NT2/D1 (cell line): ENCODE results near the gene LAMC2.

Source experiments
- DNase-seq: peaks from one replicate; pipeline ENCODE4 v3.0.0-alpha.2; 2011; ENCODE audit warnings: low read depth, low spot score
- H3K27me3 ChIP-seq: 2 replicates; pipeline ENCODE4 v1.6.0; 2011; ENCODE audit warnings: mild to moderate bottlenecking; ENCODE audit not compliant: insufficient read length, insufficient read depth
- H3K36me3 ChIP-seq: 2 replicates; pipeline ENCODE4 v1.6.1; 2011; ENCODE audit warnings: mild to moderate bottlenecking, low read length, mixed read lengths; ENCODE audit not compliant: insufficient read depth, insufficient read length
- H3K4me1 ChIP-seq: 2 replicates; pipeline ENCODE4 v1.5.1; 2011; ENCODE audit not compliant: insufficient read depth, insufficient read length
- H3K4me3 ChIP-seq: 2 replicates; pipeline ENCODE4 v1.5.1; 2011; ENCODE audit warnings: low read depth; ENCODE audit not compliant: insufficient read length
- H3K9ac ChIP-seq: 2 replicates; pipeline ENCODE4 v1.6.0; 2011; ENCODE audit warnings: low read depth; ENCODE audit not compliant: insufficient read length
- H3K9me3 ChIP-seq: 2 replicates; pipeline ENCODE4 v1.5.1; 2011; ENCODE audit warnings: mild to moderate bottlenecking, low read length; ENCODE audit not compliant: insufficient read depth
- SUZ12 ChIP-seq: IDR thresholded peaks from 2 replicates; pipeline ENCODE4 v1.6.1; 2011; ENCODE audit not compliant: insufficient read length, insufficient read depth; ENCODE audit errors: extremely low read depth
- YY1 ChIP-seq: IDR thresholded peaks from 2 replicates; pipeline ENCODE4 v1.6.1; 2011; ENCODE audit not compliant: insufficient read length, insufficient read depth
- ZNF274 ChIP-seq: IDR thresholded peaks from 2 replicates; pipeline ENCODE4 v1.6.1; 2011; ENCODE audit warnings: mild to moderate bottlenecking, low read depth, low read length

The LAMC2 gene

GRCh38 chr1:183185941-183186490, at the start of gene LAMC2:
TSS of gene LAMC2 (plus strand) at chr1:183186264. CDS start at chr1:183186353, 89 bp downstream.
- peak; percentile 72 for DNase-seq
- H3K4me1 ChIP-seq = no peaks in the 10 kb centered on the region
- no peaks in the 10 kb centered on the region for H3K36me3 ChIP-seq
- H3K4me3 ChIP-seq = peak within 1 kb of the TSS; percentile 49
- peak within 1 kb of the TSS; percentile 79 for H3K9ac ChIP-seq
- peaks cover 28% of the 10 kb centered on the region for H3K27me3 ChIP-seq
- no peaks in the 10 kb centered on the region for H3K9me3 ChIP-seq
- TF ChIP-seq ZNF274 (no peak), YY1 (no peak), SUZ12 (no peak)

GRCh38 chr1:183137782-183138181, 48.3 kb upstream of the LAMC2 start:
- Histone ChIP-seq H3K9me3 (no peaks in the 10 kb centered on the region), H3K9ac (no peak overlapping the region), H3K27me3 (no peaks in the 10 kb centered on the region), H3K4me1 (no peaks in the 10 kb centered on the region), H3K4me3 (no peak overlapping the region), H3K36me3 (peaks cover 98% of the 10 kb centered on the region)
- DNase-seq = no peak
- TF ChIP-seq ZNF274 (no peak), YY1 (no peak), SUZ12 (no peak)

DNA sequence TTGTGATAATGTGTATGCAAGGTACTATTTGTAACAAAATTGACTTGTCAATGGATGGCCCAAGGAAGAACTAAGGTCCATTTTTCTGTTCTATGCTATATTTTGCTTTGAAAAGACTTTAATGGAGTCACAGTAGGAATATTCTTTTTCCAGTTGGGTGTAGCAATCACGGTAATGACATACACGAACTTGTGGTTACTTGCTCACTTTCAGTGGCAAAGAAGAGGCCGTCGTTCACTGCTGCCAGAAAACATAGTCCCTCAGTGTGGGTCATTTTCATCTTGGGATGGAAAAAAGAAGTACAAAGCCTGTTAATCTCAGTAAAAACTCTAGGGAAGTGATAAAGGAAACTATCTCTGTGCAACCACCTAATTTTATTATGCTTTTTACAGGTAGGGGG, 47.8 kb upstream of the LAMC2 start:
- H3K36me3 ChIP-seq = peaks cover 98% of the 10 kb centered on the region
- no peaks in the 10 kb centered on the region for H3K4me1 ChIP-seq
- H3K4me3 ChIP-seq = no peak overlapping the region
- TF ChIP-seq YY1 (no peak), SUZ12 (no peak), ZNF274 (no peak)
- H3K27me3 ChIP-seq = no peaks in the 10 kb centered on the region
- H3K9me3 ChIP-seq = no peaks in the 10 kb centered on the region
- no peak for DNase-seq
- no peak overlapping the region for H3K9ac ChIP-seq

GRCh38 chr1:183139281-183139942, 46.7 kb upstream of the LAMC2 start:
- Histone ChIP-seq H3K4me1 (no peaks in the 10 kb centered on the region), H3K9me3 (no peaks in the 10 kb centered on the region), H3K4me3 (no peak overlapping the region), H3K9ac (no peak overlapping the region), H3K27me3 (no peaks in the 10 kb centered on the region), H3K36me3 (peaks cover 98% of the 10 kb centered on the region)
- TF ChIP-seq ZNF274 (no peak), SUZ12 (no peak), YY1 (no peak)
- no peak for DNase-seq

GRCh38 chr1:183140633-183141032, 45.4 kb upstream of the LAMC2 start:
- no peak for TF ChIP-seq YY1
- no peak for TF ChIP-seq SUZ12
- no peak for TF ChIP-seq ZNF274
- Histone ChIP-seq H3K4me3 (no peak overlapping the region), H3K36me3 (peaks cover 93% of the 10 kb centered on the region), H3K4me1 (no peaks in the 10 kb centered on the region), H3K27me3 (no peaks in the 10 kb centered on the region), H3K9ac (no peak overlapping the region), H3K9me3 (no peaks in the 10 kb centered on the region)
- no peak for DNase-seq

DNA sequence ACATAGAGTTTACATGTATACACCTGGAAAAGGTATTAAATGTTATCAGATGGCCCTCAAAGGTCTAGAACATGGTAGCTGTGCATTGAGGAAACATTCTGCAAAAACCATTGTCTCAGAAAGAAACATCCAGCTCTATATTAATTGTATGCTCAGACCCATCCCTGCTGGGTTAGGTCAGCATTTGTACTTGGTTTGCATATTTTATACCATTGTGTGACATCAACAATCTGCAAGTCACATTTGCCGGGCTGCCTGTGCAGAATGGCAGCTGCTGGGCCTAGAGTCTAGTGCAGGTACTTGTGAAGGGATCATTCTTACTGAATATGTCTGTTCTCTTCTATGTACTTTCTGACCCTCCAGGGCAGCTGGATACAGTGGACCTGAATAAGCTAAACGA, 43.9 kb upstream of the LAMC2 start:
- Histone ChIP-seq H3K4me3 (no peak overlapping the region), H3K9me3 (no peaks in the 10 kb centered on the region), H3K4me1 (no peaks in the 10 kb centered on the region), H3K27me3 (no peaks in the 10 kb centered on the region), H3K36me3 (peaks cover 77% of the 10 kb centered on the region), H3K9ac (no peak overlapping the region)
- TF ChIP-seq SUZ12 (no peak), YY1 (no peak), ZNF274 (no peak)
- no peak for DNase-seq

- Histone ChIP-seq H3K36me3 (peaks cover 62% of the 10 kb centered on the region), H3K27me3 (no peaks in the 10 kb centered on the region), H3K4me1 (no peaks in the 10 kb centered on the region), H3K4me3 (no peak overlapping the region), H3K9me3 (no peaks in the 10 kb centered on the region), H3K9ac (no peak overlapping the region)
- DNase-seq = no peak
- TF ChIP-seq ZNF274 = no peak
- TF ChIP-seq SUZ12 = no peak
- TF ChIP-seq YY1 = no peak
These were observed 42.3 kb upstream of the LAMC2 start for GRCh38 chr1:183143576-183144315.
